OCI-LY7 (cell line): ENCODE measurements around the gene EWSR1. TPM values are rescaled to one million over a fixed set of nuclear protein-coding genes. Genes with fewer than 3 reads are reported as not detected.
A peak's percentile ranks its signal among the peaks of the same experiment; 100 is the strongest.

Experiments used
- BruUV-seq: library from RNA; stranded (reverse); fragments of 400-500 nt; replicated peaks from 2 replicates; lab custom pipeline; 2021; lab: Mats Ljungman, UMichigan
- CTCF ChIA-PET: fragments of 300-600 bp; sonication (Branson Sonifier 250); formaldehyde crosslinking; loops from one replicate; lab custom pipeline; 2022; ENCODE audit warnings: antibody characterized with exemption; ENCODE audit not compliant: unreplicated experiment; lab: Charles Lee
- POLR2A ChIA-PET: fragments of 300-600 bp; sonication (Branson Sonifier 250); formaldehyde crosslinking; loops from one replicate; lab custom pipeline; 2022; ENCODE audit warnings: antibody characterized with exemption; lab: Charles Lee
- DNase-seq: peaks from one replicate; pipeline ENCODE4 v3.0.0-alpha.2; 2015; ENCODE audit warnings: low spot score
- H2AFZ ChIP-seq: fragments of 200-600 bp; sonication (generic), shearing (Covaris generic); 2 replicates; pipeline ENCODE4 v1.6.1; 2014; ENCODE audit warnings: mild to moderate bottlenecking, antibody characterized with exemption, low read length, moderate library complexity
- H3K27ac ChIP-seq: fragments of 200-600 bp; sonication (generic); 2 replicates; pipeline ENCODE4 v1.5.1; 2014; ENCODE audit warnings: mixed run types, low read depth, mild to moderate bottlenecking, moderate library complexity, low read length, inconsistent platforms; ENCODE audit not compliant: poor library complexity, severe bottlenecking
- H3K36me3 ChIP-seq: fragments of 200-600 bp; sonication (generic); 2 replicates; pipeline ENCODE4 v1.6.1; 2014; ENCODE audit warnings: mild to moderate bottlenecking, antibody characterized with exemption, low read length, moderate library complexity, mixed read lengths; ENCODE audit not compliant: insufficient read depth
- H3K4me1 ChIP-seq: fragments of 200-600 bp; sonication (generic); 2 replicates; pipeline ENCODE4 v1.5.1; 2014; ENCODE audit warnings: mild to moderate bottlenecking, low read length; ENCODE audit not compliant: insufficient read depth, poor library complexity, severe bottlenecking
- H3K4me2 ChIP-seq: fragments of 200-600 bp; sonication (generic); 2 replicates; pipeline ENCODE4 v1.6.1; 2014; ENCODE audit warnings: mild to moderate bottlenecking, low read length
- H3K4me3 ChIP-seq: fragments of 200-600 bp; sonication (generic); 2 replicates; pipeline ENCODE4 v1.5.1; 2014; ENCODE audit warnings: mild to moderate bottlenecking, low read depth, low read length; ENCODE audit not compliant: poor library complexity, severe bottlenecking
- H3K79me2 ChIP-seq: fragments of 200-600 bp; sonication (generic); 2 replicates; pipeline ENCODE4 v1.6.1; 2016; ENCODE audit warnings: low read depth, mild to moderate bottlenecking, low read length, moderate library complexity, mixed read lengths; ENCODE audit not compliant: insufficient read depth
- H3K9me2 ChIP-seq: fragments of 200-600 bp; sonication (generic); 2 replicates; pipeline ENCODE4 v1.6.1; 2016; ENCODE audit warnings: mild to moderate bottlenecking, low read length, mixed read lengths; ENCODE audit not compliant: insufficient read depth
- H3K9me3 ChIP-seq: fragments of 200-600 bp; sonication (generic); 2 replicates; pipeline ENCODE4 v1.6.1; 2014; ENCODE audit warnings: mild to moderate bottlenecking, mixed run types, low read length, mixed read lengths
- H4K20me1 ChIP-seq: fragments of 200-600 bp; sonication (generic); 2 replicates; pipeline ENCODE4 v1.6.1; 2014; ENCODE audit warnings: mild to moderate bottlenecking, antibody characterized with exemption, low read length, moderate library complexity, mixed read lengths; ENCODE audit not compliant: insufficient read depth
- EZH2phosphoT487 ChIP-seq: fragments of 200-600 bp; sonication (generic); IDR thresholded peaks from 2 replicates; pipeline ENCODE4 v1.6.1; 2018; ENCODE audit warnings: low read depth, borderline replicate concordance, mild to moderate bottlenecking, mixed run types, antibody characterized with exemption, low read length, moderate library complexity, mixed read lengths
- intact Hi-C: fragments of 100-400 bp; cut with micrococcal nuclease; formaldehyde crosslinking; loops from one replicate; pipeline ENCODE4 v1.10.0; 2022; ENCODE audit not compliant: unreplicated experiment
- total RNA-seq, 2 experiments: library from RNA; depleted of rRNA in 1 of 2; stranded (reverse); fragments of >200 nt in 1 of 2; shearing (Covaris generic) in 1 of 2; gene quantifications; 2 replicates each; pipeline ENCODE4 v1.2.3, GENCODE V29; 2014 to 2022
- TF ChIP-seq, protein P1 (sequence below): fragments of 200-600 bp; sonication (generic); conservative IDR thresholded peaks from 2 replicates; pipeline ENCODE4 v1.5.1; 2014; ENCODE audit warnings: mild to moderate bottlenecking, antibody characterized with exemption, low read length, moderate library complexity, mixed read lengths

The EWSR1 gene
- total RNA-seq, 2 experiments from 2014 or later, result 270 to 333 TPM

DNA sequence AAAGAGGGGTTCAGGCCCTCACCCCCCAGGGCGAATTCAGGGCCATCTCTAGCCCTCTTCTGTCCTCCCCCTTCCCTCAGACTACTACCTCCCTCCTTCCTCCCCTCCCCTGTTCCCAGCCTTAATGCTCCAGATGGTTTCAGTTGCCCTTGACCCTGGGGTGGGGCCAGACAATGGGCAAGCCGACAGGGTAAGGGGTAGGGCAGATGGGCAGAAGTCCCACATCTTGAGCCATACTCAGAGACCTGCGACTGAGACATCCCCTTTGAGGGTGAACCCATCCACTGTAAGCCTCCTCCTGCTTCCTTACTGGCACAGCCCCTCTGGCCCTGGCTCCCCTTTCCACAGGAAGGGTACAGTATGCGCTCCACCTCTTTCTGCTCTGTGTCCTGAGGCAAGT lies 2.1 kb upstream of the EWSR1 start:
- BruUV-seq, result no TSS peak
- POLR2A ChIA-PET, result no interaction called here
- H4K20me1 ChIP-seq, result peaks cover 22% of the 10 kb centered on the region
- H3K4me3 ChIP-seq, result peak overlapping the region; percentile 92
- TF ChIP-seq EZH2phosphoT487, result no peak
- TF ChIP-seq, protein P1, sequence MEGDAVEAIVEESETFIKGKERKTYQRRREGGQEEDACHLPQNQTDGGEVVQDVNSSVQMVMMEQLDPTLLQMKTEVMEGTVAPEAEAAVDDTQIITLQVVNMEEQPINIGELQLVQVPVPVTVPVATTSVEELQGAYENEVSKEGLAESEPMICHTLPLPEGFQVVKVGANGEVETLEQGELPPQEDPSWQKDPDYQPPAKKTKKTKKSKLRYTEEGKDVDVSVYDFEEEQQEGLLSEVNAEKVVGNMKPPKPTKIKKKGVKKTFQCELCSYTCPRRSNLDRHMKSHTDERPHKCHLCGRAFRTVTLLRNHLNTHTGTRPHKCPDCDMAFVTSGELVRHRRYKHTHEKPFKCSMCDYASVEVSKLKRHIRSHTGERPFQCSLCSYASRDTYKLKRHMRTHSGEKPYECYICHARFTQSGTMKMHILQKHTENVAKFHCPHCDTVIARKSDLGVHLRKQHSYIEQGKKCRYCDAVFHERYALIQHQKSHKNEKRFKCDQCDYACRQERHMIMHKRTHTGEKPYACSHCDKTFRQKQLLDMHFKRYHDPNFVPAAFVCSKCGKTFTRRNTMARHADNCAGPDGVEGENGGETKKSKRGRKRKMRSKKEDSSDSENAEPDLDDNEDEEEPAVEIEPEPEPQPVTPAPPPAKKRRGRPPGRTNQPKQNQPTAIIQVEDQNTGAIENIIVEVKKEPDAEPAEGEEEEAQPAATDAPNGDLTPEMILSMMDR, result no peak
- intact Hi-C loops, result loop anchor here (5.0 to 10.0 kb wide), 3 partner anchors 81 to 1159 kb away; partner anchors contain the start of genes CHEK2, HSCB and MTFP1
- H3K36me3 ChIP-seq, result peaks cover 54% of the 10 kb centered on the region
- H2AFZ ChIP-seq, result no peak overlapping the region
- H3K9me2 ChIP-seq, result no peaks in the 10 kb centered on the region
- H3K4me2 ChIP-seq, result peak overlapping the region; percentile 80
- H3K27ac ChIP-seq, result no peak overlapping the region
- no peaks in the 10 kb centered on the region for H3K9me3 ChIP-seq
- CTCF ChIA-PET, result no interaction called here
- DNase-seq, result no peak
- H3K79me2 ChIP-seq, result peaks cover 48% of the 10 kb centered on the region
- peaks cover 23% of the 10 kb centered on the region for H3K4me1 ChIP-seq

DNA sequence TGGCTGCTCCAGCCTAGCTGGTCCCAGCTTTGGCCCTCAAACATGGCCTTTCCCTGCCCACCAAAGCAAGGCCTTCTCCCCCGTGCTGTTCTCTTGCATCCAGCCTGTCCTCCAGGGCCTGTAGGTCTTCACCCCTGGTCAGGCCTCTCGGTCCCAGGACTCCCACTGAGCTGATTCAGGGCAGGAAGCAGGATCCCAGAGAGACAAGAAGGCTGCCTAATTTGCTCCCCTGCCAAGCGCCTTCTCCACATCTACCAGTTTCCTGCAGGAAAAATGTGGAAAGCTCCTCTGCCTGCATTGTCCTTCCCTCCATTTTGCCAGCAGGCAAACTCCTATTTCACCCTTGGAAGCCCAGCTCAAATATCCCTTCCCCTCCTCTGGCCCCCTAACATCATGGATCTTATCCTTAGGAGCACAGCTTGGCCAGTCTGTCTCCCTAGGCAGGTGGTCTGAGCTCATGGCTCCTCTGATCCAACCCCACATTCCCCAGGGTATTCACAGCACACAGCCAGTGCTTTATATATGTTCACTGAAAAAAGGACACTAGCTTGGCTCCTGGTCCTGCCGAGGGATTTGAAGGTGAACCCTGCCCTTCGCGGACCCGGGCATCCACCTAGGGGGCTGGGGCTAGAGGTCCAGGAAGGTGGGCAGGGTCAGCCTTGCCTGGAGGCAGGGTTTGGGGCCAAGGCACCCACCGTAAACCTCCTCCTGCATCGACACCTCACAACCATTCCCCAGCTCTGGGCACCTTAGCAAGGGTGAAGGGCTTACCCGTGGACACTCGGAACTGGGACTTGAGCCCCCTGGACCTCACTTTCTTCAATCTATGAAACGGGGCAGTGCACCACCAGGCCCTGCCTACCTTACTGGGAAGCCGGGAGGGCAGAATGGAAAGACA lies 1.3 kb upstream of the EWSR1 start:
- H4K20me1 ChIP-seq, result peaks cover 31% of the 10 kb centered on the region
- CTCF ChIA-PET, result no interaction called here
- intact Hi-C loops, result loop anchor here (5.0 to 10.0 kb wide), 3 partner anchors 80 to 1158 kb away; partner anchors contain the start of genes CHEK2, HSCB and MTFP1
- H2AFZ ChIP-seq, result peak overlapping the region; percentile 78; the same call in 1 of the 2 replicates
- H3K27ac ChIP-seq, result peak overlapping the region; percentile 75
- H3K4me3 ChIP-seq, result peak overlapping the region; percentile 92
- peaks cover 57% of the 10 kb centered on the region for H3K79me2 ChIP-seq
- H3K9me3 ChIP-seq, result no peaks in the 10 kb centered on the region
- POLR2A ChIA-PET, result interaction anchor here (0.7 kb wide), 1 partner anchor 233 kb away, joined by 3 read pairs; no protein-coding TSS in a partner anchor
- BruUV-seq, result no TSS peak
- peak; percentile 13 for DNase-seq
- no peak for TF ChIP-seq EZH2phosphoT487
- TF ChIP-seq, protein P1, result no peak
- H3K36me3 ChIP-seq, result peaks cover 62% of the 10 kb centered on the region
- peaks cover 32% of the 10 kb centered on the region for H3K4me1 ChIP-seq
- H3K9me2 ChIP-seq, result no peaks in the 10 kb centered on the region
- peak overlapping the region; percentile 80 for H3K4me2 ChIP-seq
